ENCODE results near the gene CSF3R.

DNA sequence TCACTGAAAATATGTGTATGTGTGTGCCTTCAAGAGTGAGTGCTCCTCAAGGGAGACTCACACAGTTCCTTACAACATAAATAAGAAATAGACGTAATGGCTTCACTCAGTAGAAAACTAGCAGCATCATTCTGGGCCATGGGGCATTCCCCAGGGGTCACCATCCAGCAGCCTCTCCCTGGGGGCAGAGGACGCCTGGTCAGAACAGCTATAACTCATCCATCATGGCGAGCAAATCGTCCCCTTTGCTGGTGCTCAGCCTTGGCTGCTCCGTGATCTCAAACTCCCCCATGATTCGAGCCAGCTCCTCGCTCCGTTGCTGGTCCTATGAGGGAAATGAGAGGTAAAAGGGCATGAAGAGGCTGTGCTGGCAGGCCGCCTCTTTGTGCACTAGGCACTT, 64.8 kb downstream of the CSF3R start:
- TF ChIP-seq, protein P1, sequence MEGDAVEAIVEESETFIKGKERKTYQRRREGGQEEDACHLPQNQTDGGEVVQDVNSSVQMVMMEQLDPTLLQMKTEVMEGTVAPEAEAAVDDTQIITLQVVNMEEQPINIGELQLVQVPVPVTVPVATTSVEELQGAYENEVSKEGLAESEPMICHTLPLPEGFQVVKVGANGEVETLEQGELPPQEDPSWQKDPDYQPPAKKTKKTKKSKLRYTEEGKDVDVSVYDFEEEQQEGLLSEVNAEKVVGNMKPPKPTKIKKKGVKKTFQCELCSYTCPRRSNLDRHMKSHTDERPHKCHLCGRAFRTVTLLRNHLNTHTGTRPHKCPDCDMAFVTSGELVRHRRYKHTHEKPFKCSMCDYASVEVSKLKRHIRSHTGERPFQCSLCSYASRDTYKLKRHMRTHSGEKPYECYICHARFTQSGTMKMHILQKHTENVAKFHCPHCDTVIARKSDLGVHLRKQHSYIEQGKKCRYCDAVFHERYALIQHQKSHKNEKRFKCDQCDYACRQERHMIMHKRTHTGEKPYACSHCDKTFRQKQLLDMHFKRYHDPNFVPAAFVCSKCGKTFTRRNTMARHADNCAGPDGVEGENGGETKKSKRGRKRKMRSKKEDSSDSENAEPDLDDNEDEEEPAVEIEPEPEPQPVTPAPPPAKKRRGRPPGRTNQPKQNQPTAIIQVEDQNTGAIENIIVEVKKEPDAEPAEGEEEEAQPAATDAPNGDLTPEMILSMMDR (IDR thresholded peaks at IDR 0.05) = no peak
- TF ChIP-seq POLR2A (IDR thresholded peaks at IDR 0.05) (no peak), POLR2AphosphoS5 (IDR thresholded peaks at IDR 0.05) (no peak)

Data from breast epithelium (tissue), 3 donors.